HFFc6 (cell line): ENCODE results near the gene ZNF296. TPM values are rescaled to one million over a fixed set of nuclear protein-coding genes. Genes with fewer than 3 reads are reported as not detected.

ENCODE experiments used
- total RNA-seq, 6 experiments: library from RNA; stranded (reverse); fragmentation: NEBNext Ultra II Directional; extraction: Animal tissue kit (Norgen Biotek cat#: 25700); gene quantifications; 2 replicates in 1 of 6; 3 replicates in 5 of 6; pipeline ENCODE4 v1.2.3, GENCODE V29; 2021

The ZNF296 gene
- total RNA-seq, 6 experiments from 2014 or later, result 0.57 to 0.87 (median 0.65) TPM

Other genes with a start within 250 kb of the ZNF296 start
- gene NECTIN2, start 230.2 kb downstream of the ZNF296 start, total RNA-seq, result 100 to 1,000 TPM; 126 to 152 (median 148) TPM
- gene TOMM40, start 185.2 kb downstream of the ZNF296 start, total RNA-seq, result 100 to 1,000 TPM in 1 of 6 experiments, 10 to 100 TPM in 5; 79.8 to 107 (median 92.2) TPM
- gene APOE, start 170.7 kb downstream of the ZNF296 start, total RNA-seq, result 1 to 10 TPM; 1.9 to 6.5 (median 2.5) TPM
- 1 to 10 TPM in 5 of 6 experiments, not detected in 1; 1.4 to 6.8 (median 2.4) TPM for gene APOC1, start 161.9 kb downstream of the ZNF296 start, total RNA-seq
- gene APOC4, start 134.2 kb downstream of the ZNF296 start, total RNA-seq, result not detected
- gene APOC2, start 130.4 kb downstream of the ZNF296 start, total RNA-seq, result not detected
- 100 to 1,000 TPM; 160 to 184 (median 172) TPM for gene CLPTM1, start 121.1 kb downstream of the ZNF296 start, total RNA-seq
- 10 to 100 TPM in 2 of 6 experiments, 1 to 10 TPM in 4; 6.1 to 10.8 (median 9.4) TPM for gene RELB, start 75.0 kb downstream of the ZNF296 start, total RNA-seq
- gene CLASRP, start 37.4 kb downstream of the ZNF296 start, total RNA-seq, result 10 to 100 TPM; 29.9 to 42.9 (median 37.3) TPM
- 10 to 100 TPM; 34.3 to 43.4 (median 39.0) TPM for gene GEMIN7, start 2.8 kb upstream of the ZNF296 start, total RNA-seq
- gene PPP1R37, start 16.7 kb upstream of the ZNF296 start, total RNA-seq, result 10 to 100 TPM; 20.4 to 27.4 (median 21.6) TPM
- under 1 TPM in 5 of 6 experiments, not detected in 1; 0.07 to 0.17 (median 0.07) TPM for gene NKPD1, start 84.5 kb upstream of the ZNF296 start, total RNA-seq
- 1 to 10 TPM; 3.5 to 6.9 (median 5.2) TPM for gene TRAPPC6A, start 101.8 kb upstream of the ZNF296 start, total RNA-seq
- gene BLOC1S3, start 102.3 kb upstream of the ZNF296 start, total RNA-seq, result 10 to 100 TPM; 10.5 to 14.2 (median 12.2) TPM
- gene EXOC3L2, start 168.9 kb upstream of the ZNF296 start, total RNA-seq, result under 1 TPM in 1 of 6 experiments, not detected in 5; 0.10 TPM
- gene MARK4, start 174.8 kb upstream of the ZNF296 start, total RNA-seq, result 10 to 100 TPM; 38.9 to 46.0 (median 44.2) TPM
- gene CKM, start 246.4 kb upstream of the ZNF296 start, total RNA-seq, result not detected